ENCODE measurements around the gene ARRDC1. TPM values are rescaled to one million over a fixed set of nuclear protein-coding genes. Genes with fewer than 3 reads are reported as not detected.

Gene ARRDC1
- total RNA-seq, 5 donors from 2014 or later (not counting 1 experiment from before 2014, with no cell fraction given), result 54.7 to 123 (median 103) TPM

DNA sequence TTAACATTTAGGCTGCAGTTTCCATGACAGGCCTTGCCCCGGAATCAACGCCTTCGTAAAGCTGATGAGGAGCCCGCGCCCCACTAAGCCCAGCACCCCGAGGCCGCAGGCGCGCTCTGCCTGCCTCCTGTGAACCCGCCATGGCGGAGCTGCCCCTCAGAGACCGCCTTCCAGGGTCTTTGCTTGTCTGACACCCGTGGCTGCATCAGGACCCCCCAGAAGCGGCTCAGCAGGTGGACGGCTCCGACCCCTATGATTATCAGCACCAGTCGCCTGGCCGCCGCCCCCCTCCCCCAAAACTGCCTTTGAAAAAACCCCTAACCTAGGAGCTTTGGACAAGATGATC, 26.3 kb upstream of the ARRDC1 start:
- Mint-ChIP-seq H3K36me3 (peaks cover 23% of the 10 kb centered on the region), H3K4me3 (peak overlapping the region; percentile 75 to 79 (median 76)), H3K4me1 (peaks cover 32 to 40% (median 37%) of the 10 kb centered on the region in 3 donors), H3K9me3 (no peaks in the 10 kb centered on the region), H3K27ac (peak overlapping the region; percentile 57 to 74), H3K27me3 (no peaks in the 10 kb centered on the region)
- DNase-seq, result no peak
- ChIA-PET POLR2A (no interaction called here), CTCF (interaction anchor here (0.6 to 2.5 kb wide), 8 partner anchors 9 to 255 kb away, joined by 3 to 6 read pairs (median 4); partner anchors contain the start of gene ZMYND19 (in 1 of the 2))
- H3K4me3 ChIP-seq (ENCODE audit: control insufficient read depth in 1 of 2, extremely low read depth in 1 of 2, low read length in 1 of 2), result peak overlapping the region; percentile 54 to 79
- no peaks in the 10 kb centered on the region for H3K9me3 ChIP-seq
- 56% methylated on average over 14 of the region's 19 CpGs for WGBS (ENCODE audit: insufficient coverage)
- no peaks in the 10 kb centered on the region for H3K27me3 ChIP-seq (replicated peaks in 1 of 2; ENCODE audit: control insufficient read depth in 2 of 2, extremely low read depth in 1 of 2, insufficient read depth in 2 of 2, low read length in 1 of 2)
- H3K27ac ChIP-seq (ENCODE audit: low read length), result no peak overlapping the region
- ATAC-seq (replicated peaks in 1 of 4), result no peak
- peaks cover 4 to 23% of the 10 kb centered on the region in 2 donors for H3K36me3 ChIP-seq (ENCODE audit: control insufficient read depth in 2 of 2, extremely low read depth in 1 of 2, insufficient read depth in 1 of 2, low read length in 1 of 2)
- peaks cover 9 to 32% of the 10 kb centered on the region in 2 experiments for H3K4me1 ChIP-seq (ENCODE audit: control insufficient read depth in 1 of 2, extremely low read depth in 1 of 2, insufficient read depth in 2 of 2, low read length in 2 of 2)

DNA sequence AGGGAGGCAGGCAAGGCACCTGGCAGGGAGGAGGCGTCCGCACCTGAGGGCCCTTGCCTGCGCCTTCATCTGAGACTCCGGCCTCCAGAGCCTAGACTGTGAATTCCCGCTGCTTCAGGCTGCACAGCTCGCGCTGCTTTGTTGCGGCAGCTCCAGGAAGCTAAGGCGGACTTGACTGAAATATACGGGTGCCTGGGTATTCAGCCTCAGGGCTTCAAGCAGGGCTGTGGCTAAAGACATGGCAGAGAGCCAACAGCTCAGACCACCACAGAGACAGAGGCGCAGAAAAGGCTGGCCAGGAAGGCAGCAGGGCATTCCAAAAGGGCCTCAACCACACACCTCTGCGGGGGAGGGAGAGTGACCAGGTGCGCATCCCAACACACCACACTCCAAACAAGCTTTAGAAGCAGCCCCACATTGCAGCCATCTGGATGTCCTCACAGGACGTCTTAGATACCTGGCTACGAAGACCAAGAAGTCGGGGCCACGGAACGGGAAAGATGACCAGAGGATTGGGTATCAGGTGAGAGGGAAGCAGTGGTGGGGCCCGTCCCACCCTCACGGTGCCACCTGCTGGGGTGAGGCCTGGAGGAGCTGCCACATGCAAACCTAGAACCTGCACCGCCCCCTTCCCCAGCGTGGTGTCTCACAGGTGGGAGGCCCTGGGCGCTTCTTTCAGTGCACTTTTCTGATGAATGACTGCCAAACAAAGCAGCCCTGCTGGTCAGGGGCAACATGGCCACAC, 25.1 kb upstream of the ARRDC1 start:
- ChIA-PET POLR2A (no interaction called here), CTCF (interaction anchor here (0.5 to 2.5 kb wide), 3 partner anchors 10 to 702 kb away, joined by 3 to 6 read pairs (median 5); partner anchors contain the start of gene ZMYND19 (in 1 of the 2))
- no peak overlapping the region for H3K27ac ChIP-seq (ENCODE audit: low read length)
- no peaks in the 10 kb centered on the region for H3K9me3 ChIP-seq
- Mint-ChIP-seq H3K27ac (no peak overlapping the region), H3K9me3 (no peaks in the 10 kb centered on the region), H3K27me3 (no peaks in the 10 kb centered on the region), H3K36me3 (peaks cover 20% of the 10 kb centered on the region), H3K4me1 (peaks cover 25 to 33% (median 31%) of the 10 kb centered on the region in 3 donors), H3K4me3 (peak overlapping the region in 1 of 3 donors; percentile 75)
- peaks cover 7 to 23% of the 10 kb centered on the region in 2 donors for H3K36me3 ChIP-seq (ENCODE audit: control insufficient read depth in 2 of 2, extremely low read depth in 1 of 2, insufficient read depth in 1 of 2, low read length in 1 of 2)
- H3K4me1 ChIP-seq (ENCODE audit: control insufficient read depth in 1 of 2, extremely low read depth in 1 of 2, insufficient read depth in 2 of 2, low read length in 2 of 2), result peaks cover 9 to 32% of the 10 kb centered on the region in 2 experiments
- ATAC-seq (replicated peaks in 1 of 4), result no peak
- H3K4me3 ChIP-seq (ENCODE audit: control insufficient read depth in 1 of 2, extremely low read depth in 1 of 2, low read length in 1 of 2), result no peak overlapping the region
- no peaks in the 10 kb centered on the region for H3K27me3 ChIP-seq (replicated peaks in 1 of 2; ENCODE audit: control insufficient read depth in 2 of 2, extremely low read depth in 1 of 2, insufficient read depth in 2 of 2, low read length in 1 of 2)
- DNase-seq, result no peak
- 88% methylated on average over 22 of the region's 23 CpGs for WGBS (ENCODE audit: insufficient coverage)

DNA sequence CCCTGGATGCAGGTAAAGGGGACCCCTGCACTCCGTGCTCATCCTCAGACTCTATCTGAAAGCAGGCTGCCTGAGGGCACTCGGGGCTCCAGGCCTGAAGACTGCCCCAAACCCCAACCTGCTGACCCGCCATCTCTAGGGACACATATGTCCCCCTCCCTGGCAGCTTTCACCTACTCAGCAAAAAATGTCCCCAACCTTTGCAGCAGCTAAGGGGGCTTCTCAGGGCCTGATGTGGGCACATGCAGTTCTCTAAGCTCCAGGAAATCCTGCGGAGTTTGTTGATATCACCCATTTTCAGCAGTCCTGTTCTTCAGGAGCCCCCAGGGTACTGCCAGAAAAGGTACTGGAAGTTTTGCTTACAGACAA, 24.5 kb upstream of the ARRDC1 start:
- ChIA-PET POLR2A (no interaction called here), CTCF (interaction anchor here in 1 of 2 donors (0.5 to 2.5 kb wide), 2 partner anchors 10 to 702 kb away, joined by 3 to 6 read pairs; partner anchors contain the start of gene ZMYND19)
- no peaks in the 10 kb centered on the region for H3K9me3 ChIP-seq
- ATAC-seq (replicated peaks in 1 of 4), result no peak
- 100% methylated on average over 4 of the region's 4 CpGs for WGBS (ENCODE audit: insufficient coverage)
- Mint-ChIP-seq H3K4me3 (no peak overlapping the region), H3K27ac (no peak overlapping the region), H3K4me1 (peaks cover 19 to 27% (median 26%) of the 10 kb centered on the region in 3 donors), H3K36me3 (peaks cover 15% of the 10 kb centered on the region), H3K9me3 (no peaks in the 10 kb centered on the region), H3K27me3 (no peaks in the 10 kb centered on the region)
- H3K4me1 ChIP-seq (ENCODE audit: control insufficient read depth in 1 of 2, extremely low read depth in 1 of 2, insufficient read depth in 2 of 2, low read length in 2 of 2), result peaks cover 9 to 30% of the 10 kb centered on the region in 2 experiments
- H3K27me3 ChIP-seq (replicated peaks in 1 of 2; ENCODE audit: control insufficient read depth in 2 of 2, extremely low read depth in 1 of 2, insufficient read depth in 2 of 2, low read length in 1 of 2), result no peaks in the 10 kb centered on the region
- no peak for DNase-seq
- H3K36me3 ChIP-seq (ENCODE audit: control insufficient read depth in 2 of 2, extremely low read depth in 1 of 2, insufficient read depth in 1 of 2, low read length in 1 of 2), result peaks cover 9 to 24% of the 10 kb centered on the region in 2 donors
- no peak overlapping the region for H3K4me3 ChIP-seq (ENCODE audit: control insufficient read depth in 1 of 2, extremely low read depth in 1 of 2, low read length in 1 of 2)
- no peak overlapping the region for H3K27ac ChIP-seq (ENCODE audit: low read length)

DNA sequence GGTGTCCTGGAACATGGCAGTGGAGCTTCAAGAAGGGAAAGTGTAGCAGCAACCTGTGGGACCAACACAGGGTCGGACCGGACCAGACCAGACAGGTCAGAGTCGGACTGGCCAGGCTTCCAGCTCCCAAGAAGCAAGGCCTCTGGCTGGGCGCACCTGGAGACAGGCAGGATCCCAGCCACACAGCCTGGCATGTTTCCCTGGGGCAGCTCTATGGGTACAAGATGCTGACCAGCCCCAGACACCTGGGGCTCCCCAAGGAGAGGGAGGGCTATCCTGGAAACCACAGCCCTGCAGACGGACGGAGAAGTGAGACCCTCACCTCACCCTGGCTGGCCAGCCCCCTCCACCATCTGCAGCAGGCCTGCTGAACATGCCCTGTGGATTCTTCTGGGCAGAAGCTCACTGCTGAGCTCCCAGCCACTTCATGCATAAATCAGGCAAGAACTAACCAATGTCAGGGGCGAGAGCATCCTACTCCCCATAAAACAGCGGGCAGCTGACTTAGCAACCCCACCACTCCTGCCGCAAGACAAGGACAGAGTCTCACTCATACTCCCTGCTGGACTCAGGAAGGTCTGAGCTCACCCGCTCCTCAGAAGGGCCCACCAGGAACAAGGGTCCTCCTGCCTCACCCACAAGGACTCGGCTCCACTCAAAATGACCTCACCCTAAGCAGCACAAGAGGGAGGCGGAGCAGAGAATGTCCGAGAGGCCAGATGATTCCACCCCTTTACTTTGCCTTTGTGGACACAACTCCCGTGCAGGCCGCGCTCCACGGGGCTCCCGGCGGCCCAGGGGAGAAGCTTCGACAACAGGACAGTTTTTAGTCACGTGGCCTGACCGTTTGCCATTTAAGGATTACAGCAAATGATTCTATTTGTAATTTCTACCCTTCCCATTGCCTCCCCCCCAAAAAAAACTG, 23.9 kb upstream of the ARRDC1 start:
- ChIA-PET POLR2A (no interaction called here), CTCF (interaction anchor here (0.5 to 2.5 kb wide), 2 partner anchors 9 to 669 kb away, joined by 3 to 6 read pairs; partner anchors contain the start of gene ZMYND19 (in 1 of the 2))
- 94% methylated on average over 19 of the region's 22 CpGs for WGBS (ENCODE audit: insufficient coverage)
- no peaks in the 10 kb centered on the region for H3K9me3 Mint-ChIP-seq
- no peak overlapping the region for H3K27ac ChIP-seq (ENCODE audit: low read length)
- H3K4me1 Mint-ChIP-seq, result peaks cover 13 to 22% (median 20%) of the 10 kb centered on the region in 3 donors
- no peak overlapping the region for H3K27ac Mint-ChIP-seq
- H3K9me3 ChIP-seq, result no peaks in the 10 kb centered on the region
- H3K27me3 ChIP-seq (replicated peaks in 1 of 2; ENCODE audit: control insufficient read depth in 2 of 2, extremely low read depth in 1 of 2, insufficient read depth in 2 of 2, low read length in 1 of 2), result no peaks in the 10 kb centered on the region
- peaks cover 9 to 24% of the 10 kb centered on the region in 2 experiments for H3K4me1 ChIP-seq (ENCODE audit: control insufficient read depth in 1 of 2, extremely low read depth in 1 of 2, insufficient read depth in 2 of 2, low read length in 2 of 2)
- peaks cover 9 to 27% of the 10 kb centered on the region in 2 donors for H3K36me3 ChIP-seq (ENCODE audit: control insufficient read depth in 2 of 2, extremely low read depth in 1 of 2, insufficient read depth in 1 of 2, low read length in 1 of 2)
- ATAC-seq (replicated peaks in 1 of 4), result no peak
- no peak overlapping the region for H3K4me3 Mint-ChIP-seq
- H3K27me3 Mint-ChIP-seq, result no peaks in the 10 kb centered on the region
- DNase-seq, result no peak
- H3K4me3 ChIP-seq (ENCODE audit: control insufficient read depth in 1 of 2, extremely low read depth in 1 of 2, low read length in 1 of 2), result no peak overlapping the region
- H3K36me3 Mint-ChIP-seq, result peaks cover 20% of the 10 kb centered on the region

DNA sequence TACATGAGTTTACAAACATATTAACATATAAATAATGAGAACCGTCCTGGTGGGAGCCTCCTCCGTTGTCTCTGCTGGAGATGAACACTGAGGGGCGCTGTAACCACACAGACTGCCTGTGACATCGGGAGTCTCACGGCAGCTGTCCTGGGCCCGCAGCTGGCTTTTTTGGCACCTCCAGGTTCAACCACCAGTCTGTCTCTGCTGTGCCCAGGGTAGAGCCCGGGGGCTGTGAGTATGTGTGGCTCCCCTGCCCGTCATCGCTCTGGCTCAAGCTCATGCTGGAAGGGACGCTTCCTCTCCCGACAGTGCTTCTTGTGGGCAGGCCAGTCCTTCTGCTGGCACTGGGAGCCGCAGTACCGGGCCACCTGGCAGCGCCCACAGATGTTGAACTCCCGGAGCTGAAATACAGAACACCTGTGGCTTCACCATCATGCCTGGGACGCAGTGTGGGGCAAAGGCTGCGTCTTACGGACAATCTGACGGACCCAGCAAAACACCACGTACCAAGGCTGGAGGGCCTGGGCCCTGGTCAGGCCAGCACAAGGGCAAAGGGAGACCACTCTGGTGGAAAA, 23.1 kb upstream of the ARRDC1 start:
- H3K4me1 Mint-ChIP-seq, result peaks cover 7 to 16% (median 15%) of the 10 kb centered on the region in 3 donors
- POLR2A ChIA-PET, result no interaction called here
- peak in 1 of 35 experiments; percentile 32 for DNase-seq

DNA sequence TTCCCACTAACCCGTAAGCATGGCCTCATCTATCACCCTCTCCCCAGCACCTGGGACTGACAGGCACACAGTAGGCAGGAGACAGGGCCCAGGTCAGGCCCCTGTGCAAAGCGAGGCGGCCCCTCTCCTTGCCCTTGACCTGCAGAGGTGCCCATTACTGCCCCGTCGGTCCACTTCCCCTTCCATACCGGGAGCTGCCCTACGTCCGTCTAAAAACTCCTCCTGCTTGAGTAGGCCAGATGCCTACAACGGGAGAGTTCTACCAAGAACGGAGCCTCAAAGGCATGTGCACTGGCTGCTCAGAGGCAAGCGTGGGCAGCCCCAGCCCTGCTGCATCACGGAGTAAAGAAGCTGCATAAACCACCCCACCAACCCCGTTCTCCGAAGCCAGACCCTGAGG, 22.1 kb upstream of the ARRDC1 start:
- ATAC-seq (replicated peaks in 1 of 4), result no peak
- Mint-ChIP-seq H3K4me3 (no peak overlapping the region), H3K9me3 (no peaks in the 10 kb centered on the region), H3K4me1 (peaks cover 6 to 17% (median 12%) of the 10 kb centered on the region in 3 donors), H3K36me3 (peaks cover 33% of the 10 kb centered on the region), H3K27ac (no peak overlapping the region), H3K27me3 (no peaks in the 10 kb centered on the region)
- no peaks in the 10 kb centered on the region for H3K9me3 ChIP-seq
- no peak overlapping the region for H3K4me3 ChIP-seq (ENCODE audit: control insufficient read depth in 1 of 2, extremely low read depth in 1 of 2, low read length in 1 of 2)
- H3K27me3 ChIP-seq (replicated peaks in 1 of 2; ENCODE audit: control insufficient read depth in 2 of 2, extremely low read depth in 1 of 2, insufficient read depth in 2 of 2, low read length in 1 of 2), result no peaks in the 10 kb centered on the region
- no peak overlapping the region for H3K27ac ChIP-seq (ENCODE audit: low read length)
- no peak for DNase-seq
- peaks cover 16 to 43% of the 10 kb centered on the region in 2 donors for H3K36me3 ChIP-seq (ENCODE audit: control insufficient read depth in 2 of 2, extremely low read depth in 1 of 2, insufficient read depth in 1 of 2, low read length in 1 of 2)
- ChIA-PET CTCF (no interaction called here), POLR2A (interaction anchor here in 1 of 2 donors (0.5 kb wide), 1 partner anchor 133 kb away, joined by 10 read pairs; no protein-coding TSS in a partner anchor)
- WGBS (ENCODE audit: insufficient coverage), result 96% methylated on average over 10 of the region's 14 CpGs
- H3K4me1 ChIP-seq (ENCODE audit: control insufficient read depth in 1 of 2, extremely low read depth in 1 of 2, insufficient read depth in 2 of 2, low read length in 2 of 2), result peaks cover 0 to 12% of the 10 kb centered on the region in 2 experiments

More for the DNA sequence above, 23.1 kb upstream of the ARRDC1 start:
- CTCF ChIA-PET, result interaction anchor here in 1 of 2 donors (0.5 kb wide), 1 partner anchor 670 kb away, joined by 3 read pairs; no protein-coding TSS in a partner anchor
- Histone ChIP-seq H3K4me1 (ENCODE audit: control insufficient read depth in 1 of 2, extremely low read depth in 1 of 2, insufficient read depth in 2 of 2, low read length in 2 of 2) (peaks cover 5 to 16% of the 10 kb centered on the region in 2 experiments), H3K27me3 (replicated peaks in 1 of 2; ENCODE audit: control insufficient read depth in 2 of 2, extremely low read depth in 1 of 2, insufficient read depth in 2 of 2, low read length in 1 of 2) (no peaks in the 10 kb centered on the region), H3K36me3 (ENCODE audit: control insufficient read depth in 2 of 2, extremely low read depth in 1 of 2, insufficient read depth in 1 of 2, low read length in 1 of 2) (peaks cover 15 to 34% of the 10 kb centered on the region in 2 donors), H3K27ac (ENCODE audit: low read length) (no peak overlapping the region), H3K9me3 (no peaks in the 10 kb centered on the region), H3K4me3 (ENCODE audit: control insufficient read depth in 1 of 2, extremely low read depth in 1 of 2, low read length in 1 of 2) (no peak overlapping the region)
- no peaks in the 10 kb centered on the region for H3K9me3 Mint-ChIP-seq
- peaks cover 25% of the 10 kb centered on the region for H3K36me3 Mint-ChIP-seq
- H3K4me3 Mint-ChIP-seq, result no peak overlapping the region
- no peak for ATAC-seq (replicated peaks in 1 of 4)
- 92% methylated on average over 20 of the region's 20 CpGs for WGBS (ENCODE audit: insufficient coverage)
- no peak overlapping the region for H3K27ac Mint-ChIP-seq
- H3K27me3 Mint-ChIP-seq, result no peaks in the 10 kb centered on the region

All from T-cell (primary cell).